ENCODE data around the gene RFT1.

Gene RFT1

DNA sequence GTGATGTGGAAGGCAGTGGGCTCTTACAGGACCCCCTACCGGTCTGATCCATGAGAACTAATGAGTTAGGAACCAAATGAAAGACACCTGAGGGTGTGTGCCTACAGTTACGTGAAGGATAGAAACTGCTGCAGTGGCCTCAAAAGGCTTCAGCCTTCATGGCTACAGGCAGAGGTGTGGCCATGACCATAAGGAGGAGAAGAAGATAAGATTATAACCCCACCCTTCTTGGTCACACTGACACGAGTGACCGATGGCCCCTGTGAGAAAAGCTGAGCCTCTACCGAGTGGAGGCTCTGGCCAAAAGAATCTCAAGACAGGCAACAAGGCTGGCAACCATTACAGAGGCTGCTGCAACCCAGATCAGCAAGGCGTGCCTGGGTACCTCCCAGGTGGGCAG, 6.3 kb downstream of the RFT1 start:
- no peaks in the 10 kb centered on the region for H3K4me1 ChIP-seq (ENCODE audit: insufficient read depth, poor library complexity, severe bottlenecking)
- no peak overlapping the region for H3K27ac ChIP-seq (ENCODE audit: poor library complexity, severe bottlenecking)
- H3K9me3 ChIP-seq (ENCODE audit: severe bottlenecking), result no peaks in the 10 kb centered on the region
- H3K4me3 ChIP-seq (ENCODE audit: severe bottlenecking), result no peak overlapping the region
- no peak for DNase-seq (ENCODE audit: low spot score)
- H3K27me3 ChIP-seq (ENCODE audit: insufficient read depth, poor library complexity, severe bottlenecking), result no peaks in the 10 kb centered on the region
- ATAC-seq (ENCODE audit: low read depth), result no peak
- H3K36me3 ChIP-seq (ENCODE audit: low read depth), result peaks cover 66% of the 10 kb centered on the region
- TF ChIP-seq, protein P1, sequence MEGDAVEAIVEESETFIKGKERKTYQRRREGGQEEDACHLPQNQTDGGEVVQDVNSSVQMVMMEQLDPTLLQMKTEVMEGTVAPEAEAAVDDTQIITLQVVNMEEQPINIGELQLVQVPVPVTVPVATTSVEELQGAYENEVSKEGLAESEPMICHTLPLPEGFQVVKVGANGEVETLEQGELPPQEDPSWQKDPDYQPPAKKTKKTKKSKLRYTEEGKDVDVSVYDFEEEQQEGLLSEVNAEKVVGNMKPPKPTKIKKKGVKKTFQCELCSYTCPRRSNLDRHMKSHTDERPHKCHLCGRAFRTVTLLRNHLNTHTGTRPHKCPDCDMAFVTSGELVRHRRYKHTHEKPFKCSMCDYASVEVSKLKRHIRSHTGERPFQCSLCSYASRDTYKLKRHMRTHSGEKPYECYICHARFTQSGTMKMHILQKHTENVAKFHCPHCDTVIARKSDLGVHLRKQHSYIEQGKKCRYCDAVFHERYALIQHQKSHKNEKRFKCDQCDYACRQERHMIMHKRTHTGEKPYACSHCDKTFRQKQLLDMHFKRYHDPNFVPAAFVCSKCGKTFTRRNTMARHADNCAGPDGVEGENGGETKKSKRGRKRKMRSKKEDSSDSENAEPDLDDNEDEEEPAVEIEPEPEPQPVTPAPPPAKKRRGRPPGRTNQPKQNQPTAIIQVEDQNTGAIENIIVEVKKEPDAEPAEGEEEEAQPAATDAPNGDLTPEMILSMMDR (IDR thresholded peaks at IDR 0.05; ENCODE audit: poor library complexity, severe bottlenecking), result no peak

DNA sequence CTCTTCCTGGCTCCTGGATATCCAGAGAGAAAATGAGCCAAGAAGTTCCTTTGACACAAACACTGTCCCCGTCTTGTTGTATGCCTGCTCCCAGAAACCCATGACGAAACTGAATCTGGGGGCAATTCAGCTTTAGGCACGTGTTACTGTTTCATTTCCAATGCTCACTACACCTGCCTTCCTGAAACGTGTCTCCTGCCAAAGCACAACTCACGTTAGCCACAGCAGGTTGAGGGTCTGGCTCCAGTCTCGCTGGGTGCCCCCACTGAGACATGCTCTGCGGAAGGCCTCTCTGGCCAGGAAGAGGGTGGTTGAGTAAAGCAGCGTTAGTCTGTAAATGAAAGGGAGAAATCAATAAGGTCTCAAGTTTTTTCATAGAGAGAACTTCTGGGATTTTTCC, 6.7 kb downstream of the RFT1 start:
- no peak for ATAC-seq (ENCODE audit: low read depth)
- Histone ChIP-seq H3K9me3 (ENCODE audit: severe bottlenecking) (no peaks in the 10 kb centered on the region), H3K27me3 (ENCODE audit: insufficient read depth, poor library complexity, severe bottlenecking) (no peaks in the 10 kb centered on the region), H3K27ac (ENCODE audit: poor library complexity, severe bottlenecking) (no peak overlapping the region), H3K4me3 (ENCODE audit: severe bottlenecking) (no peak overlapping the region), H3K4me1 (ENCODE audit: insufficient read depth, poor library complexity, severe bottlenecking) (no peaks in the 10 kb centered on the region), H3K36me3 (ENCODE audit: low read depth) (peaks cover 70% of the 10 kb centered on the region)
- DNase-seq (ENCODE audit: low spot score), result no peak
- TF ChIP-seq, protein P1 (IDR thresholded peaks at IDR 0.05; ENCODE audit: poor library complexity, severe bottlenecking), result no peak

DNA sequence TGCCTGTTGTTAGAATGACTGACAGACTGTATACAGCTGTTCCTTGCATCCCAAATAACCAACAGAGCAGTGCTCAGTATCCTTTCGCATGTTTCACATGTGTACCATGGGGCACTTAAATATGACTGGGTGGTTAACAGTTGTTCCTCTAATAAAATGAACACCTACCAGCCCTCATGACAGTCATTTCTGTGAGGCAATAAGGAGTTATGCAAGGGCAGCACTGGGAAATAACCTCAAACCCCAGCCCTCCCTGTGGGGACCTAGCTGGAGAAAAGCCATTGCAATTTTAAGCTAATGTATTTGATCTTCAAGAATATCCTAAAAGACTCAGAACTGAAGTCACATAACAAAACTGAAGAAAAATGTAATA, 7.3 kb downstream of the RFT1 start:
- H3K4me3 ChIP-seq (ENCODE audit: severe bottlenecking), result no peak overlapping the region
- TF ChIP-seq, protein P1 (IDR thresholded peaks at IDR 0.05; ENCODE audit: poor library complexity, severe bottlenecking), result no peak
- no peaks in the 10 kb centered on the region for H3K9me3 ChIP-seq (ENCODE audit: severe bottlenecking)
- DNase-seq (ENCODE audit: low spot score) (no peak), ATAC-seq (ENCODE audit: low read depth) (no peak)
- H3K36me3 ChIP-seq (ENCODE audit: low read depth), result peaks cover 76% of the 10 kb centered on the region
- no peaks in the 10 kb centered on the region for H3K4me1 ChIP-seq (ENCODE audit: insufficient read depth, poor library complexity, severe bottlenecking)
- H3K27ac ChIP-seq (ENCODE audit: poor library complexity, severe bottlenecking), result no peak overlapping the region
- no peaks in the 10 kb centered on the region for H3K27me3 ChIP-seq (ENCODE audit: insufficient read depth, poor library complexity, severe bottlenecking)

DNA sequence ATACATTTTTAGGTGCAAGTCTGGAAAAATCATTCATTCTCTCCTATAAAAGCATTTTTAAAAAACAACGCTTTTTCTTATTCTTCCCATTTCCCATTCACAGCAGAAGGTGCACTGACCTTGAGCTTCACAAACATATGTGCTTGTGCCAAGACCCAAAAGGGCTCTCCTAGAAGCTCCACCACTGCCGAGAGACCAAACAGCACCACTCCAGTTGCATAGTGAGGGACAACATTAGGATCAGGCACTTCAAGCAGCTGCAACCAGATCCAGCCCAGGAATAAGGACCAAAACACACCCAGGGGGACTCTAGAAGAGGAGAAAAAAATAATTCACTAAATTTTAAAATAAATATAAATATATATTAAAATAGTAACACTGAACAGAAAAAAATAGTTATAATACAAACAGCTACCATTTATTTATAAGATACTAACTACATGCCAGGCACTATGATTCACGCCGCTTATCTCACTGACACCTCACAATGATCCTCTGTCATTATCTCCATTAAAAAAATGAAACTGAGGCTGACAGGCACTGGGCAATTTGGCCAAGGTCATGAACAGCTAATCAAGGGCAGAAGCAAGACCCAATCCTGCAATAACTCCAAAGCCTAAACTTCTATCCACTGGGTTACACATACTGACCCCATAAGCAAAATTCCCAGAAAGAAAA, 7.8 kb downstream of the RFT1 start:
- ATAC-seq (ENCODE audit: low read depth) (no peak), DNase-seq (ENCODE audit: low spot score) (no peak)
- Histone ChIP-seq H3K36me3 (ENCODE audit: low read depth) (peaks cover 81% of the 10 kb centered on the region), H3K27ac (ENCODE audit: poor library complexity, severe bottlenecking) (no peak overlapping the region), H3K9me3 (ENCODE audit: severe bottlenecking) (no peaks in the 10 kb centered on the region), H3K4me3 (ENCODE audit: severe bottlenecking) (no peak overlapping the region), H3K4me1 (ENCODE audit: insufficient read depth, poor library complexity, severe bottlenecking) (no peaks in the 10 kb centered on the region), H3K27me3 (ENCODE audit: insufficient read depth, poor library complexity, severe bottlenecking) (no peaks in the 10 kb centered on the region)
- TF ChIP-seq, protein P1 (IDR thresholded peaks at IDR 0.05; ENCODE audit: poor library complexity, severe bottlenecking), result no peak

DNA sequence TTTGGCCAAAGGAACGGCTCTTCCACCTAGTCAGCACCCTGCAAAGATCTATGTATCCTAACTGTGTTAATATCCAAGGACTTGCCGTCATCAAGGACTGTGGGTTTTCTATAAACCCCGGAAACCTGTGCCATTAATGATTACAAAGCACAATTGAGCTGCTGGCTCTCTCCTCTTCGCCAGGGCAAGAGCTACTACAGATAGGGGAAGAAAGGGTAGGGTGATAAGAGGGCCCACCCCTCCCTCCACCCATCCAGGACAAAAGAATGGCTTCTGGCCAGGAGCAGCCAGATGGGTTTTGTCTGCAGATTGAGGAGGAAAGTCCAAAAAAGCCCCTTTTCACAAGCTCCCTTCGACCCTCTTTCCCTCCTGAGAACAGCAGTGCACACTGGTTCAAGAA, 9.9 kb downstream of the RFT1 start:
- H3K27me3 ChIP-seq (ENCODE audit: insufficient read depth, poor library complexity, severe bottlenecking), result no peaks in the 10 kb centered on the region

More for the DNA sequence above, 9.9 kb downstream of the RFT1 start:
- TF ChIP-seq, protein P1 (IDR thresholded peaks at IDR 0.05; ENCODE audit: poor library complexity, severe bottlenecking), result no peak
- peaks cover 83% of the 10 kb centered on the region for H3K36me3 ChIP-seq (ENCODE audit: low read depth)
- no peak for ATAC-seq (ENCODE audit: low read depth)
- H3K4me3 ChIP-seq (ENCODE audit: severe bottlenecking), result no peak overlapping the region
- no peak for DNase-seq (ENCODE audit: low spot score)
- H3K4me1 ChIP-seq (ENCODE audit: insufficient read depth, poor library complexity, severe bottlenecking), result no peaks in the 10 kb centered on the region
- no peak overlapping the region for H3K27ac ChIP-seq (ENCODE audit: poor library complexity, severe bottlenecking)
- no peaks in the 10 kb centered on the region for H3K9me3 ChIP-seq (ENCODE audit: severe bottlenecking)

Measured in RWPE2 (cell line).